Stimulated activated CD4-positive, alpha-beta T cell treated with anti-CD3 and anti-CD28 coated beads, TNF-alpha, amount 100 ng/mL, for 24 hours (primary cell): ENCODE results near the gene NR1D2.
A peak's percentile ranks its signal among the peaks of the same experiment; 100 is the strongest.
"Not testable (repeated sequence)": the region's sequence is repeated elsewhere in the genome, so short reads cannot be mapped to it uniquely, and the experiment has no call there.

ENCODE experiments used
- DNase-seq, 3 experiments: peaks; one replicate each; pipeline ENCODE4 v3.0.0-alpha.2; 2020; ENCODE audit warnings: low read depth in 3 of 3

NR1D2 gene

GRCh38 chr3:23944861-23945662 lies at the start of gene NR1D2:
TSS of gene NR1D2 (plus strand) at chr3:23945286. CDS start at chr3:23945579, 293 bp downstream.
- DNase-seq: peak; percentile 41 to 73 (median 52)

GRCh38 chr3:23900744-23901143 lies 44.3 kb upstream of the NR1D2 start:
- DNase-seq: no peak

GRCh38 chr3:23904545-23904944 lies 40.5 kb upstream of the NR1D2 start:
- no peak for DNase-seq

GRCh38 chr3:23909341-23909740 lies 35.7 kb upstream of the NR1D2 start:
- DNase-seq: no peak

- DNase-seq: no peak
Observed at GRCh38 chr3:23911397-23911796, 33.7 kb upstream of the NR1D2 start.

GRCh38 chr3:23912335-23912734 lies 32.8 kb upstream of the NR1D2 start:
- not testable (repeated sequence) for DNase-seq

GRCh38 chr3:23913182-23913581 lies 31.9 kb upstream of the NR1D2 start:
- DNase-seq: no peak

GRCh38 chr3:23913873-23914743 lies 31.0 kb upstream of the NR1D2 start:
- no peak for DNase-seq

GRCh38 chr3:23915537-23916108 lies 29.5 kb upstream of the NR1D2 start:
- no peak for DNase-seq

- no peak for DNase-seq
Observed at GRCh38 chr3:23916152-23916885, 28.8 kb upstream of the NR1D2 start.

- DNase-seq: peak; percentile 93 to 95 (median 94)
Observed at GRCh38 chr3:23916886-23917678, 28.0 kb upstream of the NR1D2 start, which contains the start of the genes NKIRAS1 and RPL15. TSS of gene NKIRAS1 (minus strand) at chr3:23916990. CDS start at chr3:23910904, 6,086 bp downstream. TSS of gene RPL15 (plus strand) at chr3:23917132. CDS start at chr3:23917860, 728 bp downstream.

GRCh38 chr3:23917679-23918303 lies 27.3 kb upstream of the NR1D2 start:
- not testable (repeated sequence) for DNase-seq

GRCh38 chr3:23918331-23918730 lies 26.8 kb upstream of the NR1D2 start:
- DNase-seq: not testable (repeated sequence)

GRCh38 chr3:23919628-23920027 lies 25.5 kb upstream of the NR1D2 start:
- no peak for DNase-seq

- no peak for DNase-seq
Observed at GRCh38 chr3:23920151-23920655, 24.9 kb upstream of the NR1D2 start.

- no peak for DNase-seq
Observed at GRCh38 chr3:23921052-23921511, 24.0 kb upstream of the NR1D2 start.

- DNase-seq: no peak
Observed at GRCh38 chr3:23923786-23924185, 21.3 kb upstream of the NR1D2 start.

- no peak for DNase-seq
Observed at GRCh38 chr3:23926246-23926645, 18.8 kb upstream of the NR1D2 start.

GRCh38 chr3:23926736-23927135 lies 18.4 kb upstream of the NR1D2 start:
- DNase-seq: no peak

- no peak for DNase-seq
Observed at GRCh38 chr3:23928524-23928923, 16.6 kb upstream of the NR1D2 start.
